HG03558 (cell line): ENCODE measurements around the gene AP3D1.
"Not testable (repeated sequence)": the region's sequence is repeated elsewhere in the genome, so short reads cannot be mapped to it uniquely, and the experiment has no call there.

ENCODE experiments used
- ATAC-seq: cut with Tn5 transposase; IDR thresholded peaks from one replicate; pipeline ENCODE4 v1.9.1; 2021; ENCODE audit warnings: moderate number of reproducible peaks; ENCODE audit not compliant: unreplicated experiment; ENCODE audit errors: extremely low read depth

Gene AP3D1

DNA sequence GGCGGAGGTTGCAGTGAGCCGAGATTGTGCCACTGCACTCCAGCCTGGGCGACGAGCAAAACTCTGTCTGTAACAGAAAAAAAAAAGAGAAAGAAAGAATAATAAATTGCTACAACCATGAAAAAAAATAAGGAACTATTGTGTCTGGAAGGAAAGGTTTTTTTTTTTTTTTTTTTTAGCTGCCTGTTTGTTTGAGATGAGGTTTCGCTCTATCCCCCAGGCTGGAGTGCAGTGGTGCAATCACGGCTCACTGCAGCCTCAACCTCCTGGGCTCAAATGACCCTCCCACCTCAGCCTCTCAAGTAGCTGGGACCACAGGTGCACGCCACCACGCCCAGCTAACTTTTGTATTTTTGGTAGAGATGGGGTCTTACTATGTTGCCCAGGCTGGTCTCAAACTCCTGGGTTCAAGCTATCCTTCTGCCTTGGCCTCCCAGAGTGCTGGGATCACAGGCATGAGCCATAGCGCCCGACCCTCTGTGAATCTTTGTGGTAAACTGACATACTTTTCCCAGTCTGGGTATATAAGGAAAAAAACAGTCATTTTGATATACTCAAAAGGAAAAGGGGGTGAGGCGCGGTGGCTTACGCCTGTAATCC is 59.3 kb downstream of the AP3D1 start:
- ATAC-seq, result not testable (repeated sequence)

DNA sequence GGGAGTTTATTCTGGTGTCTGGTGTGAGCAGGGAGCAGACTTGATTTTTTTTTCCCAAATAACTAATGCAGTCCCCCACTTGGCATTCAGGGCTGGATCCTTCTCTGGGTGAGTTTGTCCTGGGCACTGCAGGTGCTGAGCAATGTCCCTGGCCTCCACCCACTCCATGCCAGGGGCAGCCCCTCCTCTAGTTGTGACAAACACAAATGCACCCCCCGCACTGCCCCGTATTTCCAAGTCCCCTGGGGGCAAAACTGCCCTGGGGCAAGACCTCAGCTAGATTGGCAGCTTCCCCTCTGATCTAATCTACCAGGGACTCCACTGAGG is 61.7 kb downstream of the AP3D1 start:
- no peak for ATAC-seq

DNA sequence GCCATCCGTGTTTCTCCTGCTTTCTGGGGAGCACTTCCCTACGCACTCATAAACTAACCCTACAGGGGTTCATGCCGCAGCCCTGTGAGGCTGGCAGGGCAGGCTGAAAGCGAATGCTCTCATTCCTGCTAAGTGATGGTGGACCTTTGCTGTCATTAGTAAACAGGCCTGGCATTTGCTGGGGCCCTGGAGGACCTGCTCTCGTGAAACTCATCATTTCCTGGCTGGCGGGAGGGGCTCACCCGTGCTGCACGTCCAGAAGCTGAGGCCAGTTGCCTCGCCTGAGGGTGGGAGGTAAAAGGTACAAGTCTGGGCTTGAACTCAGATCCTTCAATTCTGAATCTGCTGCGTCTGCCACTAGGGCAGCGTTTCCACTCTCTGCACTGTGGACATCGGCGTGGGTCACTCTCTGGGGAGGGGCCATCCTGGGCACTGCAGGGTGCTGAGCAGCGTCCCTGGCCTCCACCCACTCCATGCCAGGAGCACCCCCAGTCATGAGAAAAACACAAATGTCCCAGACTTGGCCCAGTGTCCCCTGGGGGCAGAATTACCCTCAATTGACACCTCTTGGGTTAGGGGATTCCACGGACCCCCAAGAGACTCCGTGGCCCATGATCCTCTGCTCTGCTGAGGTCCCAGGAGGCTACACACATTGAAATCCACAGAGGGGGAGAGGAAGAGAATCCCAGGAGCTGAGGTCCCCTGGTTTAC is 62.2 kb downstream of the AP3D1 start:
- ATAC-seq, result no peak

- ATAC-seq, result no peak
Measured at GRCh38 chr19:2087621-2088100, 63.7 kb downstream of the AP3D1 start.

- ATAC-seq, result not testable (repeated sequence)
Measured at GRCh38 chr19:2086695-2087620, 64.4 kb downstream of the AP3D1 start.

DNA sequence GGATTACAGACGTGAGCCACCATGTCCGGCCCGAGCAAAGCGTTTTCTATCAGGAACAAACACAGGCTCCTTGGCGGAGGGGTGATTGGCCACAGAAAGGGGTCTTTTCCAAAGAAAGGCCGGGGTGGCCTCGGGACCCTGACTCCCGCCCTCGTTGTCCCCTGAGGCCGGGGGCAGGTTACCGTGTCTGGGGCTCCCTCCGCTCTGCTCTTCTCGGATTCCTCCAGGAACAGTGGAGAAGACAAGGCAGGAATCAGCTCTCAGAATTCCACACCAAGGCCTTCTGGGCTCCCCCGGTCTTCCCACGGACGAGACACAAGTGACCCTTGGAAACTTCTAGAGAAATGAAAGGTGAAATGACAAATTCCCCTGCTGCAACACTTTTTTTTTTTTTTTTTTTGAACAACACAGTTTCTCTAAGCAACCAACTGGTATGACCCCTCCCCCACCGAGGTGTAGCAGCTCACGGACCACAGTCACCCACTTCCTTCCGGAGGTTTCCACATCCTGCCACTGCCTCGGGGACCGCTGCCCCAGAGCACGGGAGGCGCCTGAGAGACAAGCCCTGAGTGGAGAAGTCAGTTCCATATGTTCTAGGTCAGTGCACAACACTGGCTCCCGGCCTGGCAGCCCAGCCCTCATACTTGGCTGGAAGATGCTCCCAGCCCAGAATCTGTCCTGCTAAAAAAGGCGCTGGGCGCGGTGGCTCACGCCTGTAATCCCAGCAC is 66.2 kb downstream of the AP3D1 start:
- no peak for ATAC-seq

GRCh38 chr19:2083174-2083854 is 68.1 kb downstream of the AP3D1 start:
- no peak for ATAC-seq

- no peak for ATAC-seq
Measured at GRCh38 chr19:2081873-2082810, 69.2 kb downstream of the AP3D1 start.

DNA sequence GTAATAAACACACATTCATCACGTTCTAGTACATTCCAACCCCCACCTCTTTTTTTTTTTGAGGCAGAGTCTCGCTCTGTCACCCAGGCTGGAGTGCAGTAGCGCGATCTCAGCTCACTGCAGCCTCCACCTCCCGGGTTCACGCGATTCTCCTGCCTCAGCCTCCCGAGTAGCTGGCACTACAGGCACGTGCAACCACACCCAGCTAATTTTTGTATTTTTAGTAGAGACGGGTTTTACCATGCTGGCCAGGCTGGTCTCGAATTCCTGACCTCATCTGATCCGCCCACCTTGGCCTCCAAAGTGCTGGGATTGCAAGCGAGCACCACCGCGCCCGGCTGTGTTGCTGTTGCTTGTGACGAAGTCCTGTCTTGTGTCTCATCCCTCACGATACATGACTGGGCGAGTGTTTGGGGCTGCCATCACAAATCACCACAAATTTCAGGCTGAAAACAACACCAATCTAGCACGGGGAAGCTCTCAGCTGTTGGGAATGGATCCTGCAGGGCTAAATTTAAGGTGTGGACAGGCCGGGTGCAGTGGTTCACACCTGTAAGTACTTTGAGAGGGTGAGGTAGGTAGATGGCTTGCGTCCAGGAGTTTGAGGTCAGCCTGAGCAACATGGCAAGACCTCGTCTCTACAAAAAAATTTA is 70.9 kb downstream of the AP3D1 start:
- ATAC-seq, result no peak

GRCh38 chr19:2079865-2080301 is 71.5 kb downstream of the AP3D1 start:
- no peak for ATAC-seq

- no peak for ATAC-seq
Measured at GRCh38 chr19:2079076-2079864, 72.1 kb downstream of the AP3D1 start.

DNA sequence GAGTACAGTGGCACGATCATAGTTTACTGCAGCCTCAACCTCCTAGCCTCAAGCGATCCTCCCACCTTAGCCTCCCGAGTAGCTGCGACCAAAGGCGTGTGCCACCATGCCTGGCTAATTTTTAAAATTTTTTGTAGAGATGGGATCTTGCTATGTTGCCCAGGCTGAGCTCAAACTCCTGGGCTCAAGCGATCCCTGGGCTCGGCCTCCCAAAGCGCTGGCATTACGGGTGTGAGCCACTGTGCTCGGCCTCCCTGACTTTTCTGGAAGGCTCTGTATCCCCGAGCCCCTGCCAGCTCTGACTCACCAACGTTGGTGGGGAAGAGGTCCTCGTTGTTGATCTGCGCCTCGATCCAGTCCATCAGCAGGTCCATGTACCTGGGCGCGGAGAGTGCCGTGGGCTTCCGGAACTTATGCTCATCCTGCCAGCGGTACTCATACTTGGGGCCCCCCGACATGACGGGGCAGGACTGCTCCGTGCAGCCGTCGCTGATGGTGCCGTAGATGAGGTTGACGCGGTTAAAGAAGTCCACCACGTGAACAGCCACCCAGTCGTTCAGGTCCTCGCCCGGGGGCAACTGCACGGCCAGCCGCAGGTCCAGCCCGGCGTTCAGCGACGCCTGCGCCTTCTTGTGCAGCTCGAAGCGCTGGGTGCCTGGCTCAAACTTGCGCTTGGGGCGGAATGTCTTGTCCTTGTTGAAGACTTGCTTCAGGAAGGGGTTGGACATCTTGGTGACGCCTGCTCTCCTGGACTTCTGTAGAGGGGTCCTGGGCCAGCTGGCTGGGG is 73.3 kb downstream of the AP3D1 start:
- ATAC-seq, result no peak

GRCh38 chr19:2077398-2077797 is 74.0 kb downstream of the AP3D1 start:
- no peak for ATAC-seq

GRCh38 chr19:2076526-2076944 is 74.8 kb downstream of the AP3D1 start:
- ATAC-seq, result no peak

DNA sequence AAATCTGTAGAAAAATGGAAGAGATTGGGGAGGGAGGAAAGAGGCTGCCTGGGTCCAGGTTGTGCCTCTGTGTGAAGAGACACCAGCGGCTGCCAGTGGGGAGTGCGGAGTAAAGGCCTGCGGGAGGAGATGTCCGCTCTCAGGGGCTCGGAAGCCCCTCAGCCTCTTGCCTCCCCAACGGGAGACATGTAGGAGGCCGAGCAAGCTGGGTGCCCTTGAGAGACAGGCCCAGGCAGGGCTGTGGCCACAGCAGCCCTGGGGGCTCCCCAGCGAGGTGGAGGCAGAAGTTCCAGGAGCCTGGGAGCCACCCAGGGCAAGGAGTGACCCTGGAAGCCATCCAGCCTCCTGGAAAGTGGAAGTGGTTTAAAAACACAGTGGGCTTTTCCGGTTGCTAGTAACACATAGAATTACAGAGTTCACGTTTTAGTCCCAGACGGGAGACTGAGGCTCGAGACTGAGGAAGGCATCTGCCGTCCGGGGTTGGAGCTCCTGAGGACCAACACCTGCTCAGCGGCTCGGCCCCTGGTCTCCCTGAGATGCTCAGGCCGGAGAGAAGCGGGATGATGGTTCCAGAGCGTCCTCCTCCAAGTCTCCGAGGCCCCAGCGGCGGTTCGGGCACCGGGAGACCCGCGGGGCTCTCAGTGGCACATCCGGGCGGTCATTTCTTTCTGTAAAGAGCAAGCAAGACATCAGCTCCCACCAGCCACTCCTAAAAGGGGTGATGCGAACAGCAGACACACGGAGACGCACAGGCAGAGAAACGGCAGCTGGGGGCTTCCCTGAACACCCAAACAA is 78.4 kb downstream of the AP3D1 start:
- no peak for ATAC-seq
